CD4-positive, alpha-beta T cell treated with Interleukin-6 for 4 hours (primary cell): ENCODE results near the gene ERBB4.

Experiments used
- DNase-seq: peaks from one replicate; pipeline ENCODE4 v3.0.0-alpha.2; 2020; ENCODE audit warnings: mixed read lengths

ERBB4 gene

DNA sequence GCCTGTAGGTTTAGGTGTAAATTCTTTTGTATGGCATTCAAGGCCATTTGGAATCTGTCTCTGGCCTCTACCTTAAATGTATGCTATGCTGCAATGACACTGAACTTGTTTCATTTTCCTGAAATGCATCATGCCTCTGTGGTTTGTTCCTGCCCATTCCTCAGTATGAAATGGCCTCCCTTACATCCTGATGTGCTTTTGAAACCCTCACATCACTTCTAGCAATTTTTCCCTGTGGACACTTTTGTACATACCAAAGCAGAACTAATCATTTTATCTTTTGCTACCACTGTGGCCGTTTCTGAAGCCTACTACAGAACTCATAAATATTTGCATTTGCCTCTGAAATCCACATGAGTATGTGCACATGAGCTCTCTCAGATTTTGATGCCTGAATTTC lies 557.2 kb downstream of the ERBB4 start:
- no peak for DNase-seq

DNA sequence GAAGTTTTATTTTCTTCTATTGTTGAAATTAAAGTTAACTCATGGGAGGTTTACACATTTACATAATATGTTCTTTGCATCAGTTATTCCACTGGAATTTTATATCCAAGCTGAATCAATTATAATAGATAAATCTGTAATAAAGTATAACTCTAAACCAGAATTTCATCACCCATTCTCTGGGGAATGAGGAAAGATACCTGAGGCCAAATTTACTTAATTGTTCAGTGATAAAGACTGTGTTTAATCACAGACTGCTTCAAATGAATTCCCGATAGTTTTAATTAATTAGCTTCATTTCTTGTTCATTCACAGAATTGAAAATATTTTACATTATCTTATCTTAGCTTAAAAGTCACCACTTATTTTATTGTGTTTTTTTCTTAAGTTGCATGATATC lies 562.5 kb downstream of the ERBB4 start:
- DNase-seq: no peak

DNA sequence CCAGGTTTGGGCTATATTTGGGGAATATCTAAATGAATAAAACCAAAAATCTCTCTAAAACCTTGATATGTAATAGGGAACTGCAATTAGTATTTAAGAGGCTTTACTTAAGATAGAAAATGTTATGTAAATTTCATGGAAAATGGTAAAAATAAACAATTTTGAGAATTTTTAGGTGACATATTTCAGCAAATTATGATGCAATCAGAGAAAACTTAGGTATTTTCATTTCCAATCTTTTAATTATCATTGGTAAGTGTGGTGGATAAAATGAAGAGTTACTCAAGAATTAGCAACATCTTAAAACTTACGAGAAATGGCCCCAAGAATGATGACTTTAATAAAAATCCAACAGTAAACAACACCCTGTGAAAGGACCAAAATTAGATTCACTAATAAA lies 571.4 kb downstream of the ERBB4 start:
- DNase-seq: no peak

DNA sequence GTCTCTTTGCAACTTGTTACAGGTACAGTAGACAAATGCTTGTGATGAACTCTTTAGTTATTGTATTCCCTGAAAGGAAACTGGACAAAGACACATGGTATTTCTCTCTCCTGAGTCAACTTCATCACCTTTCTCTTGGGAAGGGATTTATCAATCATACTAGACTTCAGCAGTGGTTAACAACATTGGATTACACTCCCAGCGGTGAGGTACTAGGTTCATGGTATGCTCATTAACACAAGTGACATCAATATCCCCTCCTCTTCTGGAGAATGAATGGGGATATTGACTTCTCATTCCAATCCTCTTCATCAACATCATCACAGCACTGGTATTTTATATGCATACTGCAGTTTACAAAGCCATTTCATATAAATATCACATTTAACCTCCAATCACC lies 574.6 kb downstream of the ERBB4 start:
- no peak for DNase-seq

DNA sequence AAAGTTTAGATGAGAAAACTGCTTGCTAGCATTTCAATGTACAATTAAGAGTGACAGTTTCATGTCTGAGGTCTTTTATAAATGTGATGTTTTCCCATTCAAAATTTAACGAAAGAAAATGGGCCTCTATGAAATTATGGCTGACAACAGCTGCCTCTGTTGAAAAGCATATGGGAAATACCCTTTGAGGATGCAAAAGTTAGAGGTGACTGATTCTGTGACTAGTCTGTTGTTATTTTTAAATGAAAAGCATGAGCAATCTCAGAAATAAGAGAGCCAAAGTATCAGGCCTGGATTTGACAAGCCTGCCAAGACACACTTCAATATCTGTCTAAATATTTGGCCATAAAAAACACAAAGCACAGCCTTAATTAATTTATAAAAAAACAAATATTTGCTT lies 580.8 kb downstream of the ERBB4 start:
- no peak for DNase-seq

DNA sequence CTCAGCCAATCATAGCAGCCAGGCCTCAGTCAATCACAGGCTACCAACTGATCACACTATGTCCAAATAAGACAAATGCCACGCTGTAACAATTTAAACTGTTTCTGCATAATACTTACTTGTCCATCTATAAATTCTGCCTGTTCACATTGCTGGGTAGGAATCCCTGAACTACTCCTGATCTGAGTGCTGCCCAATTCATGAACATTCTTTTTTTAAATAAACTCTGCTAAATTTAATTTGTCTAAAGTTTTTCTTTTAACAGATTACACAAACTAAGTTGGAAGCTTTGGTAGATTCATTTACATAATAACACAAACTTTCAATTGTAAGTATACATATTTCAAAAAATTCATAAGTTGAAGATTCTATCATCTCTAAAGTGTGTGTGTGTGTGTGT lies 583.0 kb downstream of the ERBB4 start:
- DNase-seq: no peak

DNA sequence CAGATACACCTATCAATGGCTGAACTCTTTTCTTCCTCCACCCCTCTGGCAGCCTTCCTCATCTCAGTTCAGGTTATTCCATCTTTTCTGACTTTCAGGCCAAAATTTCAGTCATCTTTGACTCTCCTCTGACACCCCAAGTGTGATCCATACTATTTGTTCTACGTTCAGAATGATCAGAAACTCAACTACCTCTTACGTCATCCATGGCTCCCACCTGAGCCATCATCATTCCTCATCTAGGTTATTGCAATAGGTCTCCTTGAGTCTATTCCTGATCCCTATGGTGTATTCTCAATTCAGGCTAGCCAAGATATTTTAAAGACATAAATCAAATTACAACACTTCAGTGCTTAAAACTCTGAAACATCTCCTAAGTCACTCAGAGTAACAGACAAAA lies 589.7 kb downstream of the ERBB4 start:
- no peak for DNase-seq

DNA sequence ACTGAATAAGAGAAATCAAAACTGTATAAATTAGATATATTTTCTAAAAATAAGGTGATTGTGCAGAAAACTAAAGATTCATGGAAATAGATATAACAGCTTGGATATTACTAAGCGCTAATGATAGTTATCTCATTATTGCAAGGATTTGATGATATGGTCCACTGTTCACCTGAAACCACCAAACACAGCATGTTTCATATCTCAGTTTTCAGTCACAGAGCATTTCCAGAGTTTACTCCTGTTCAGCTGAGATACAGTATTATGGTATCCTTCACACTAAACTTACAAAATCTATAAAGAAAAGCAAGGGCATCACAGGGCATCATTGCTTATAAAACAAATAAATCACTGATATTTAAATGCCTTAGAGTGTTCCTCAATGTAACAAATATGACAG lies 591.6 kb downstream of the ERBB4 start:
- no peak for DNase-seq

DNA sequence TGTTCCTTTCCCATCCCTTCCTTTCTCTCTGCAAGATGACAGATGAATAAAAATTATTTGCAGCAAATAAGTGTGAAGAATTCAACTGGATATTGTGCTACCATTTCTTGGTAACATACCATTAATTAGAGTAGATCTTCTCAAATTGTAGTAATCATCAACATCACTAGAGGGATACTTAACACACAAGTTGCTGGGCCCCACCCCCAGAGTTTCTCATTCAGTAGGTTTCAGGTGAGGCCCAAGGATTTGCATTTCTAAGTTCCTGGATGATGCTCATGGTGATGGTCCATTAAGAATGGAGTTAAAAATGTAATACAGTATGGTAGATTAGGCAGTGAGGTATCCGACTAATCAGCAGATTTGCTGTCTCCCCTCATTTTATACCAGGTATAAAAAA lies 594.0 kb downstream of the ERBB4 start:
- DNase-seq: no peak

DNA sequence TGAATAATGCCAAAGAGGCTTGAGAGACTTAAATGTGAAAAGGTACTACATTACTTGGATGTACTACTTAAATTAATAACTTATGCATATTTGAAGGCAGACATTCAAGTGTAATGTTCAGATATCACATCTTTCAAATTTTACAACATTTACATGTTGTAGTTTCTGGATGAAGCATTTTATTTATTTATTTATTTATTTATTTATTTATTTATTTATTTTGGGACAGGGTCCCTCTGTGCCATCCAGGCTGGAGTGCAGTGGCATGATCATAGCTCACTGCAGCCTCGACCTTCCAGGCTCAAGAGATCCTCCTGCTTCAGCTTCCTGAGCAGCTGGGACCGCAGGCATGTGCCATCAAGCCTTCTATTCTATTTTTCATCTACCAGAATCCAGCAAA lies 596.4 kb downstream of the ERBB4 start:
- DNase-seq: no peak

DNA sequence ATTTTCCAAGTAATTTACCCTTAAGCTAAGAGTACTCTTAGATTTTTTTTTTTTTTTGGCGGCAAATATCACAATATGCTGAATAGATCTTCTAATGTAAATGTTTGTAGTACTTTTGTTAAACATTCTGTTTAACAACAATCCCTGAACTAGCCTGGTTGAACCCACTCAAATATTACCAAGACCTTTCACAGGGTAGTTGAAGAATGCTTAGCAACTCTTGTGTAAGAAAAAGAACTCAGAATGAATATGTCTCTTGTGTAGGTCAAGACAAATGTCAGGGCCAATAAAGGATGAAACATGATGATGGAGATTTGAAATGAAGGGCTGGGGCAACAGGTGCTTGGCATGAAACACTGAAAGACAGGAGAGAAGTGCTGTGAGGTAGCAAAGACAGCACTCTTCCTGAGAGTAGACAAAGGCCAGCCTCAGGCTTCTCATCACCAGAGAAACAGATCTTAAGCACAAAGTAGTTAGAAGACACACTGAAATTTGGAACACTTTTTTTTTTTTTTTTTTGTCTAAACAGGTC lies 597.3 kb downstream of the ERBB4 start:
- DNase-seq: no peak

DNA sequence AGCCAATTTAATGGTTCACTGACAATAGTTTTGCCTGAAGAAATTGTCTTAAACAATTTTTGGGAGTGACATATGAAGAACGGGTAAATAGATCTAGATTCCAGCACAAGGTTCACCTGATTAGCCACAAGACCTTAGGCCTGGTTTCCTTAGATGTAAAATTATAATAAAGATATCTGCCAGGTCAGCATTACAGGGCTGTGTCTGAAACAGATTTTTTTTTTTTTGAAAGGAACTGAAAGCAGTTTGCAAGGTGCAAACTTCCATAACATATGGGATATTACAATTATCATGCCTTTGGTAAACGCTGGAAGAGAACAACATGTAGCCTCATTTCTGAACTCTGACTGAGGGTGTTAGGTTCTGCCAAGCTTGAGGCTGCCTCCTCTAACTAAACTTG lies 599.4 kb downstream of the ERBB4 start:
- DNase-seq: no peak

DNA sequence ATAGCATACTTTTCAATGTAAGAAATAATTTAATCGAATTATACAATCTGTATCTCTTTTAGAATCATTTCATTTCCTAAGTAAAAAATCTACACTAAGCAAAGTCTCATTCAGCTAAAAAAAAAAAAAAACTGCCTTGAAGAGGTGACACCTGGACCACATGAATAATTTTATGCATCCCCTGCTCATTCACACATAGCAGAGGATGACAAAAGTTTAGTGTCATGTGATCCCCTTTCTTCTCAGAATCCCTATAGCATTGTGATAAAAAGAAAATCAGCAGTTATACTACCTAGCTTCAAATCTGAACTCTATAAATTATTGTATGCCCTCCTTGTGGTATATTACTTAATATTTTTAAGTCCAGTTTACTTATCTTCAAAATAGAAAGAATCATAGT lies 603.8 kb downstream of the ERBB4 start:
- no peak for DNase-seq

DNA sequence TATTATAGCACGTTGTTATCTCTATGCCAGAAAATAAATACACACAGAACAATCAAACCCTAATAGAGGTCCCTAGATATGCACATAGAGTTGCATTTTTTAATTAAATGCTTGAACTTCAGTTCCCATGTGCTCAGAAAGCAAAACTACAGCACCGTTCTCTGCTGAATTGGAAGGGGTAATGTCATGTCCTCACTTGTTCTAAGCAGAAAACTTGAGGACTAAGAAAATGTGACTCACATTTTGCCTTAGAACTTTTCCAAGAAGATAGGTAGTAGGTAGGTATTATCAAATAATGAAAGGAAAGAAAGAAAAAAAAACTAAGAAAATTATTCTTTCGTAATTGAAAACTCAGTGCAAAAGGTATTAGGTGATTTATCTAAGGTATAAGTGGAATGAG lies 607.3 kb downstream of the ERBB4 start:
- no peak for DNase-seq

DNA sequence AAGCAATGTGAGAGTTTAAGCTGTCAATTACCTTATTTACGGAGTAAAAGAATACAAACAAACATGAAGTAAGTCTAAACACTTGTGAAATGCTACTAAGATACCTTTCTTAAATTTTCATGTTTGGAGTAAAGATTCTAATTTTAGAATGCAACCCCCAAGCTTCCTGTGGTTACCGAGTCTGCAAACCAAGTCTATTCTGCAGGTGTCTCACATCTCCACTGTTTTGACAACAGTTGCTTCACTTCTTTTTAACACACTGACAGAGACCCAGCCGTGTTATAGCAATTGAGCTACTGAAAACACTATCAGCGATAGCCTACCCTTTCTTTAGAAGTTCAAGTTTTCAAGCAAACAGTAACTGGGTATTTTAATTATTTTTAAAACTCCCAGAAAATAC lies 608.3 kb downstream of the ERBB4 start:
- no peak for DNase-seq

DNA sequence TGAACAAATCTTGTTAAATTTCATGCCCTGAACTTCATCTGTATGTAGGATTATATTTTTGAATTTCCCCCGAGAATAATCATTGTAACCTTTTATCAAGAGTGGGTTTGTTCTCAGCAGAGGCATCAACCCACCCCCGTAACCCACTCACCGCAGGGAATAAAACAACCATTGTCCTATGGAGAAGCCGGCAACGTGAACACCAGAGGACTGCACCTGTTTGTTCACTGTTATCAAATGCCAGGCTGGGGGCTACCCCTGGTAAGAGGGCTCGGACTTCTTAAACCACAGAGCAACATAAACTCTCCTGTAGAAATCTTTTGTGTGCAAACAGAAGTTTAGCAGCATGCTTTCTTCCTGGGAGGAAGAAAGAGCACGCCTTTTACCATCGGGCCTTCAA lies 610.4 kb downstream of the ERBB4 start:
- DNase-seq: no peak

DNA sequence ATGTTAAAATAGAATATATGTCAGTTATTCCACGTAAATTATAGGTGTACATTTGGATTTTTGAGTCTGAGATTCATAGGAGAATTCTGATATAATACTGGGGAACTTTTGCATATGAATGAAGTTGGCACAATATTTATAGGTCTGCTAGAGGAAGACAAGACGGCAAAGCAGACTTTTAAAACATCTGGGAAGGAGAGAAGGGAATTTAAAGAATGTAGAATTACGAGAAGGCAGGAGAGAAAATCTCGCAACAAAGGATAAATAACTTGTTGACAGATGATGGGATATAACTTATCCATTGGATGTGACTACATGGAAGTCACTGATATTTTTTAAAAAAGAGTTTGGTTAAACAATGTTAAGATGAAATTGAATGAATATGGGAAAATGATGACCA lies 615.6 kb downstream of the ERBB4 start:
- no peak for DNase-seq

DNA sequence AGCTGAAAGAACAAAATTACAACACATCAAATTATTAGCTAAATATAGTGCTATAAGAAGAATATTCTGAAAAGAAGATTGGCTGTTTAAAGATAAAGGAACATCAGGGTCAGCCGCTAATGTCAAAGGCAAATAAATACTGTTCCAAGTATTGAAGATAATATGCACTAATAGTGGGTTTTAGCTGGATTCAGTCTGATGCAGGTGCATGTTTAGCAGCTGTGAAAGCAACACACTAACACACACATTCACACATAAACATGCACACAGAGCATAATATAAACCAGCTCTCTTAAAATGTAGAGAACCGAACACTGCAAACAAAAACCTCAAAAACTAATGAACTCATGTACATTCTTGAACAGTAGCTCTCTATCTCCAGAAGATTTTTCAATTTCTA lies 634.6 kb downstream of the ERBB4 start:
- no peak for DNase-seq

DNA sequence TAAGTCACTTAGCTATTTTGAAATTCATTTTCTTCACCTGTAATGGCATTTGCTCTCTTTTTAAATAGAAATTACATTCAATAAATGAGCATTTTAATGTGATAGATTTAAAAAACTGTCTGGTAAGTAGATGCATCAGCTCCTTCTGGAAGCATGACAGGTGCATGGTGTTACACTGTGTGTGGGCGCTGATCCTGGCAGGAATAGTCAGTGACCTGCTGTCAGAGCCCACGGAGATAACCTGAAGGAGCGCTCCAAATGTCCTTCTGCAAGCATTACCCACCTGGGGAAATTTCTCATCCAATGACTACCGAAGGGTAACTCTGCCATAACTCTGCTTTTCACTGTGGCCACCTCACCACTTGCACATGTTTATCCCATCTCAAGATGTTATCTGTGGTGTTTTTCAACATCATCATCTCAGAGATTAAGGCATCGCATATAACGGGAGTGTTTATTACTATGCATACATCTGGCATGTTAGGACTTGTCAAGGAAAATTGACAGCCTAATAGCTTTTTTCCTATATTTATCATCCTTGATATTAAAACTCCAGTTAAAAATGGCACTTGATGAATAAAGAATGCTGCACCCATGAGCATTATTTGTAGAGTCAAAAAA lies 637.3 kb downstream of the ERBB4 start:
- no peak for DNase-seq

DNA sequence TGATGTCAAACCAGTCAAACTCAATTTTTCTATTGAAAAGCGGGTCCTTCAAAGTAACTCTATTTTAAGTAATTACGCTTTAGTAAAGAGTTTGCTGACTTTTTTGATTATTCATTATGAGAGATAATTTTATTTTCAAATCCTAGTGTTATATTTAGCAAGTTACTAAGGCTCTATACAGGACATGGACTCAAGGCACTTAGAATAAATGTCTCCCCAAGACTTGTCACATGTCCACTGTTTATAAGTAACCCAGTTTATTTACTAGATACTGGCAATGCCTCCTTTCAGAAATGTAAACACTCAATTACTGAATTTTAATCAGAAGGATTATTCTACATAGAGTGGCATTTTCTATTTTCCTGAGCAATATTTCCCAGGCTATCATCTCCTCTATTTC lies 638.1 kb downstream of the ERBB4 start:
- DNase-seq: no peak

DNA sequence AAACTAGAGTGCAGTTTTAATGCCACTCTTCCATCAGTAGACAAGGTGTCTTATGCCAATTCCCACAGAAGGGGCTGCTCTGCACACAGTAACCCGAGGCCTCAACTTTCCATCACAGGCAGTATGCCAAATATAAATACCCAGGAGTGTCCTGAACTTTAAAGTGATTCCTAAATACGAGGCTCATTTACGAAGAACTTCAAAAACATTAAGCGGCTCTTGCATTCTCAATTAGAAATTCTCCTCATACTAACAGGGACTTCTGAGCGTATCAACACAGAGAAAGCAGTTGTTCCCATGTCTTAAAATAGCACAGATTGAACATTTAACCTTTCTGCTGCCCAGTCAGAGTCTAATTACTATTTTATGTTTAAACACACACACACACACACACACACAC lies 638.6 kb downstream of the ERBB4 start:
- no peak for DNase-seq

DNA sequence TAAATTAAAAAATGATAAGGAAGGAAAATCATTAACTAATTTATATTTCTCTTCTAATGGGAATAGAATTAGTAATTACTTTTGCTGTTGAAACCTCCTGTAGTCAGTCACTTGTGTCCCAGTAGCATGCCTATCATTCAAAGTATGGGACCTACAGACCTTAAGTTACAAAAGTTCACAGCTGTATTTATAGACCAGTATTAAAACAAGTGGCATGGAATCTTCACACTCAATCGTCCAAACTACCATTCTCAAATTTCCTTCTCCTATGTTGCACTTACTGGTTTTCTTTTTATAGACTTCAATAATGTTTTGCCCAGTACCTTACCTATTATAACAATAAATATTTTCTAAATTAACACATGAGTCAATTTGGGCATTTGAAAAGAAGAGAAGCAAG lies 639.9 kb downstream of the ERBB4 start:
- no peak for DNase-seq

DNA sequence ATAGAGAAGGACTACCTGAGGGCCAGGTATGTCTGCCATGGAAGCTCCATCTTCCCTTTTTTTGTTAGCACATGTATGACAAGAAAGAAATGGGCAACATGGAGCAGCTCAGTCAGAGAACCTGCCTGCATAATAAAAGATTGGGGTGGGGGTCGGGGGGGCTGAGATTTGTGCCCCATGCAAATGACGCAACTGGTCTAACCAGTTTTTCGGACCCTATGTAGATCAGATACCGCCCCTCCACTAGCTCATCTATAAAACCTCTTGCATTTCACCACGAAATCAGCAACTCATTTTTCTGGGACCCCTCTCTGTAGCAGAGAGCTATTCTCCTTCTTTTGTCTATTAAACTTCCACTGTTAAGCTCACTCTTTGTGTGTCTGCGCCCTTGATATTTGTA lies 657.2 kb downstream of the ERBB4 start:
- no peak for DNase-seq

DNA sequence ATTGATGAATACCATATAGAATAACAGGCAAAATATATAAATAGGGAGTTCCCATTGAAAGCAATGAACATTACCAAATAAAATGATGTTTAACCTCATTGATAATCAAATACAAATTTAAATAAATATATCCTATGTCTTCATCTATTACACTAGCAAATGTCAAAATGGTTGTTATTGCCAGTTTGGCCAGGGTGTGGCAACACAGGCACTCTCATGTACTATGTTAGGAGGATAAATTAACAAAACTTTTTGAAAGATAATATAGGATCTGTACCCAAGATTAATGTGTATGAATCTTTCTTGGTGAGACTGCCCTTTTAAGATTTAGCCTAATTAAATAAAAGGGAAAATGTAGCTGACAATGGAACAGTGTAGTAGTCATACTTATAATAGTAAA lies 659.3 kb downstream of the ERBB4 start:
- no peak for DNase-seq

DNA sequence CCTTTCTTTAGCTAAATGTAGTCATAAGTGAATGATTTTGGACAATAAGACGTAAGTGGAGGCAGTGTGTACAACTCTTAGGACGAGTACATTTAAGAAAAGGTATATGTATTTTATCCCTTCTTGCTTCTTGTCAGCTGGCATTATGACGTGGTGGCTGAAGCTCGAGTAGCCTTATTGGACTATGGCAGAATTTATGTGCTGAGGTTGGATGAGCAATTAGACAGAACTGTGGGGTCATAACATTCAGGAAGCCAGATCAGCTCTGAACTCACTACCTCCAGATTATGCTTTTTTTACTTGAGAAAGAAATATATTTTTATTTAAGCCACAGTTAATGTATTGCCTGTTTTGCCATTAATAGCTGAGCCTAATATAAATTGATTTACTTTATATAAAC lies 661.5 kb downstream of the ERBB4 start:
- no peak for DNase-seq

DNA sequence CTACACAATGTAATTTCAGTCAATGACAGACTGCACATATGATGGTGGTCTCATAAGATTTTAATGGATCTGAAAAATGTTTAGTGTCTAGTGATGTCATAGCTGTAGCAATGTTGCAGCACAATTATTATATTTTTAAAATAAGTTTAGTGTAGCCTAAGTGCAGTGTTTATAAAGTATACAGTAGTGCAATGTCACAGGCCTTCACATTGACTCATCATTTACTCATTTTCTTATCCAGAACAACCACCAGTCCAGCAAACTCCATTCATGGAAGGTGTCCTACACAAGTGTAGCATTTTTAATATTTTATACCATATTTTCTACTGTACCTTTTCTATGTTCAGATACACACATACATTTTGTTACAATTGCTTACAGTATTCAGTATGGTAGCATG lies 663.1 kb downstream of the ERBB4 start:
- no peak for DNase-seq
